ENCODE results near the gene EXOC3.

Gene EXOC3

GRCh38 chr5:421287-421880 is 21.6 kb upstream of the EXOC3 start:
- no peak overlapping the region for H3K4me3 ChIP-seq (ENCODE audit: low read length)
- H3K4me1 ChIP-seq (ENCODE audit: control insufficient read depth, insufficient read depth, low read length): peaks cover 26% of the 10 kb centered on the region
- H3K9me3 ChIP-seq (replicated peaks; ENCODE audit: low read length): no peaks in the 10 kb centered on the region
- H3K36me3 ChIP-seq (ENCODE audit: insufficient read depth, low read length): peaks cover 32% of the 10 kb centered on the region
- no peak overlapping the region for H3K4me2 ChIP-seq (ENCODE audit: low read length)
- no peaks in the 10 kb centered on the region for H3K27me3 ChIP-seq (ENCODE audit: control insufficient read depth, insufficient read depth, low read length)
- H3K9ac ChIP-seq (ENCODE audit: low read depth, low read length): no peak overlapping the region

DNA sequence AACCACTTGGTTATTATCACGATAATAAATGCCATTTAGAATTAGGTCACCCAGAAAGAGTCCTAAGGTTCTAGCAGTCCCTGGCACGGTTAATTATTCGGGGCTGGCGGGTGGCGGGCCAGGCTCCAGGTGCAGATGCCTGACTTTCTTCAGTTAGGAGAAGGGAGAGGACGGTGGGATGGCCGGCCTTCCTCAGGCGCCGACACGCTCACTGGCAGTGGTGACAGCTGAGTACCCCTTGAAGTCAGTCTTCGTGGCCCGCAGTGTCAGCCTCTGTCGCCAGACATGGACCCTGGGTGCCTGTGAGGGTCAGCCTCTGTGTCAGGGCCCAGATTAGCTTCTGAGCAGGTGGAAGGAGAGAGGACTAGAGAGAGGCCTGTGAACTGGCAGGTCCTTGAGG is 21.1 kb upstream of the EXOC3 start:
- peaks cover 26% of the 10 kb centered on the region for H3K4me1 ChIP-seq (ENCODE audit: control insufficient read depth, insufficient read depth, low read length)
- H3K4me3 ChIP-seq (ENCODE audit: low read length): no peak overlapping the region
- no peaks in the 10 kb centered on the region for H3K9me3 ChIP-seq (replicated peaks; ENCODE audit: low read length)
- no peaks in the 10 kb centered on the region for H3K27me3 ChIP-seq (ENCODE audit: control insufficient read depth, insufficient read depth, low read length)
- no peak overlapping the region for H3K4me2 ChIP-seq (ENCODE audit: low read length)
- peaks cover 32% of the 10 kb centered on the region for H3K36me3 ChIP-seq (ENCODE audit: insufficient read depth, low read length)
- no peak overlapping the region for H3K9ac ChIP-seq (ENCODE audit: low read depth, low read length)

GRCh38 chr5:422323-423232 is 20.4 kb upstream of the EXOC3 start:
- no peaks in the 10 kb centered on the region for H3K9me3 ChIP-seq (replicated peaks; ENCODE audit: low read length)
- no peak overlapping the region for H3K4me2 ChIP-seq (ENCODE audit: low read length)
- peaks cover 26% of the 10 kb centered on the region for H3K4me1 ChIP-seq (ENCODE audit: control insufficient read depth, insufficient read depth, low read length)
- H3K36me3 ChIP-seq (ENCODE audit: insufficient read depth, low read length): peaks cover 35% of the 10 kb centered on the region
- H3K4me3 ChIP-seq (ENCODE audit: low read length): no peak overlapping the region
- no peaks in the 10 kb centered on the region for H3K27me3 ChIP-seq (ENCODE audit: control insufficient read depth, insufficient read depth, low read length)
- H3K9ac ChIP-seq (ENCODE audit: low read depth, low read length): no peak overlapping the region

DNA sequence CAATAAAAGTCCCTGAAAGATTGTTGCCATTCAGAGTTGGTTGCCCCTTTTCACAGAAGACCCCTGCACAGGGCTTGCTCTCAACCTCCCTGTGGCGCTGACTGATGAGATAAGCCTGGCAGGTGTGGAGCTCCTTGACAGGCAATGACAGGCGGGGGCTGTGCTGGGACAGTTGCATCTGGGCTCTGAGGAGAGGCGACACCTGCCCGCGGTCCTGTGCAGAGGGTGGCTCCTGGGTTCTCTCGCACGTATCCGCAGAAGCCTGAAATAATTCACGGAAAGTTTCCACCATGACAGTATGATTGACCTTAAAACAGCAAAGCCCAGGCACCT is 19.8 kb upstream of the EXOC3 start:
- Histone ChIP-seq H3K4me1 (ENCODE audit: control insufficient read depth, insufficient read depth, low read length) (peaks cover 23% of the 10 kb centered on the region), H3K9me3 (replicated peaks; ENCODE audit: low read length) (no peaks in the 10 kb centered on the region), H3K4me3 (ENCODE audit: low read length) (no peak overlapping the region)

DNA sequence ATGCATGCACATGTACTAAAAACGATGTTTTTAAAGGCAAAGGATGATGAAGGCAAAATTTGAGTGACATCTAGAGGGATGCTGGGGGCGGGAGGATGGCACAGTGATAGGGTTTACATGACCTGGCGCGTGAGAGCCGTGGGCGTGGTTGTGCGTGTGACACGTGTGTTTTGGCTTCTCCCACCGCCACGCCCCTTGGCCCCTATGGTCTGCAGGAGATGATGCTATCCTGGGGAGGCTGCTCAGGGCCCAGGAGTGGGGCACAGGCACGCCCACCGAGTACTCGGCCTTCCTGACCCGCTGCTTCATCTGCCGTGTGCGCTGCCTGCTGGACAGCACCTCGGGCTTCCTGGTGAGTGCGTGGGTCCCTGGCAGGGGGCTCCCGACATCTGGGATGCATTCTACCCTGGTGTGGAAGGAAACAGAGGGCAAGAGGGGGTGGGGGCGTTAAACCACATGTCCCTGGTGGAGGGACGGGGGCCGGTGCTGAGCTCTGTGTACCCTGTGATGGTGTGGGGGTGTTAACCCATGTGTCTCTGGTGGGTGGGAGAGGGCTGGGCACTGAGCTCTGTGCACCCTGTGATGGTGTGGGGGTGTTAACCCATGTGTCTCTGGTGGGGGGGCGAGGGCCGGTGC is 19.2 kb upstream of the EXOC3 start:
- H3K4me1 ChIP-seq (ENCODE audit: control insufficient read depth, insufficient read depth, low read length): peaks cover 18% of the 10 kb centered on the region
- no peak overlapping the region for H3K9ac ChIP-seq (ENCODE audit: low read depth, low read length)
- no peaks in the 10 kb centered on the region for H3K9me3 ChIP-seq (replicated peaks; ENCODE audit: low read length)
- H3K27me3 ChIP-seq (ENCODE audit: control insufficient read depth, insufficient read depth, low read length): no peaks in the 10 kb centered on the region
- H3K4me3 ChIP-seq (ENCODE audit: low read length): no peak overlapping the region
- H3K4me2 ChIP-seq (ENCODE audit: low read length): no peak overlapping the region
- peaks cover 46% of the 10 kb centered on the region for H3K36me3 ChIP-seq (ENCODE audit: insufficient read depth, low read length)

More for the DNA sequence above, 19.8 kb upstream of the EXOC3 start:
- H3K27me3 ChIP-seq (ENCODE audit: control insufficient read depth, insufficient read depth, low read length): no peaks in the 10 kb centered on the region
- H3K9ac ChIP-seq (ENCODE audit: low read depth, low read length): no peak overlapping the region
- H3K4me2 ChIP-seq (ENCODE audit: low read length): no peak overlapping the region
- peaks cover 41% of the 10 kb centered on the region for H3K36me3 ChIP-seq (ENCODE audit: insufficient read depth, low read length)

- H3K36me3 ChIP-seq (ENCODE audit: insufficient read depth, low read length): peaks cover 50% of the 10 kb centered on the region
- H3K27me3 ChIP-seq (ENCODE audit: control insufficient read depth, insufficient read depth, low read length): no peaks in the 10 kb centered on the region
- no peak overlapping the region for H3K4me3 ChIP-seq (ENCODE audit: low read length)
- H3K9me3 ChIP-seq (replicated peaks; ENCODE audit: low read length): no peaks in the 10 kb centered on the region
- peak overlapping the region; percentile 27 for H3K9ac ChIP-seq (ENCODE audit: low read depth, low read length)
- H3K4me1 ChIP-seq (ENCODE audit: control insufficient read depth, insufficient read depth, low read length): peaks cover 14% of the 10 kb centered on the region
- H3K4me2 ChIP-seq (ENCODE audit: low read length): no peak overlapping the region
Observed at GRCh38 chr5:424301-425110, 18.5 kb upstream of the EXOC3 start.

GRCh38 chr5:425714-426113 is 17.3 kb upstream of the EXOC3 start:
- H3K36me3 ChIP-seq (ENCODE audit: insufficient read depth, low read length): peaks cover 48% of the 10 kb centered on the region
- H3K4me1 ChIP-seq (ENCODE audit: control insufficient read depth, insufficient read depth, low read length): peaks cover 22% of the 10 kb centered on the region
- H3K9me3 ChIP-seq (replicated peaks; ENCODE audit: low read length): no peaks in the 10 kb centered on the region

GRCh38 chr5:426392-426976 is 16.5 kb upstream of the EXOC3 start:
- Histone ChIP-seq H3K27me3 (ENCODE audit: control insufficient read depth, insufficient read depth, low read length) (no peaks in the 10 kb centered on the region), H3K4me3 (ENCODE audit: low read length) (no peak overlapping the region), H3K9ac (ENCODE audit: low read depth, low read length) (no peak overlapping the region), H3K4me2 (ENCODE audit: low read length) (no peak overlapping the region), H3K9me3 (replicated peaks; ENCODE audit: low read length) (no peaks in the 10 kb centered on the region), H3K4me1 (ENCODE audit: control insufficient read depth, insufficient read depth, low read length) (peaks cover 22% of the 10 kb centered on the region), H3K36me3 (ENCODE audit: insufficient read depth, low read length) (peaks cover 47% of the 10 kb centered on the region)

More at GRCh38 chr5:425714-426113, 17.3 kb upstream of the EXOC3 start:
- Histone ChIP-seq H3K4me2 (ENCODE audit: low read length) (no peak overlapping the region), H3K4me3 (ENCODE audit: low read length) (no peak overlapping the region), H3K27me3 (ENCODE audit: control insufficient read depth, insufficient read depth, low read length) (no peaks in the 10 kb centered on the region), H3K9ac (ENCODE audit: low read depth, low read length) (no peak overlapping the region)

- no peaks in the 10 kb centered on the region for H3K9me3 ChIP-seq (replicated peaks; ENCODE audit: low read length)
- no peak overlapping the region for H3K9ac ChIP-seq (ENCODE audit: low read depth, low read length)
- H3K36me3 ChIP-seq (ENCODE audit: insufficient read depth, low read length): peaks cover 49% of the 10 kb centered on the region
- H3K4me3 ChIP-seq (ENCODE audit: low read length): no peak overlapping the region
- no peaks in the 10 kb centered on the region for H3K27me3 ChIP-seq (ENCODE audit: control insufficient read depth, insufficient read depth, low read length)
- peaks cover 25% of the 10 kb centered on the region for H3K4me1 ChIP-seq (ENCODE audit: control insufficient read depth, insufficient read depth, low read length)
- no peak overlapping the region for H3K4me2 ChIP-seq (ENCODE audit: low read length)
Observed at GRCh38 chr5:427415-428087, 15.4 kb upstream of the EXOC3 start.

- H3K36me3 ChIP-seq (ENCODE audit: insufficient read depth, low read length): peaks cover 47% of the 10 kb centered on the region
- H3K4me1 ChIP-seq (ENCODE audit: control insufficient read depth, insufficient read depth, low read length): peaks cover 25% of the 10 kb centered on the region
- H3K9me3 ChIP-seq (replicated peaks; ENCODE audit: low read length): no peaks in the 10 kb centered on the region
- H3K9ac ChIP-seq (ENCODE audit: low read depth, low read length): no peak overlapping the region
- no peak overlapping the region for H3K4me2 ChIP-seq (ENCODE audit: low read length)
- H3K27me3 ChIP-seq (ENCODE audit: control insufficient read depth, insufficient read depth, low read length): no peaks in the 10 kb centered on the region
- H3K4me3 ChIP-seq (ENCODE audit: low read length): no peak overlapping the region
Observed at GRCh38 chr5:428219-428618, 14.8 kb upstream of the EXOC3 start.
